Effector memory CD8-positive, alpha-beta T cell (primary cell): Measurements from ENCODE around the gene TPRG1L.

Source experiments
- ATAC-seq: fragments of 150-1000 bp; cut with Tn5 transposase; replicated peaks from 2 replicates; pipeline ENCODE4 v1.10.0; 2021; ENCODE audit warnings: mild to moderate bottlenecking, moderate library complexity
- DNase-seq, 3 experiments: peaks; one replicate each; pipeline ENCODE4 v3.0.0; 2021
- H3K27ac Mint-ChIP-seq, 2 donors: one replicate each; pipeline ENCODE4 v1.8.0; 2022; ENCODE audit warnings: mild to moderate bottlenecking in 2 of 2, mixed read lengths in 2 of 2, moderate library complexity in 2 of 2
- H3K27me3 Mint-ChIP-seq, 2 donors: one replicate each; pipeline ENCODE4 v1.8.0; 2022; ENCODE audit warnings: mixed read lengths in 2 of 2
- H3K36me3 Mint-ChIP-seq: one replicate; pipeline ENCODE4 v1.8.0; 2022; ENCODE audit warnings: mild to moderate bottlenecking, moderate library complexity, mixed read lengths; ENCODE audit not compliant: insufficient read depth
- H3K4me1 Mint-ChIP-seq, 2 donors: one replicate each; pipeline ENCODE4 v1.8.0; 2022; ENCODE audit warnings: low read depth in 2 of 2, mixed read lengths in 2 of 2
- H3K4me3 Mint-ChIP-seq, 2 donors: one replicate each; pipeline ENCODE4 v1.8.0; 2022; ENCODE audit warnings: mild to moderate bottlenecking in 2 of 2, mixed read lengths in 2 of 2, moderate library complexity in 2 of 2
- H3K9me3 Mint-ChIP-seq, 2 donors: one replicate each; pipeline ENCODE4 v1.8.0; 2022; ENCODE audit warnings: mixed read lengths in 2 of 2

The TPRG1L gene

DNA sequence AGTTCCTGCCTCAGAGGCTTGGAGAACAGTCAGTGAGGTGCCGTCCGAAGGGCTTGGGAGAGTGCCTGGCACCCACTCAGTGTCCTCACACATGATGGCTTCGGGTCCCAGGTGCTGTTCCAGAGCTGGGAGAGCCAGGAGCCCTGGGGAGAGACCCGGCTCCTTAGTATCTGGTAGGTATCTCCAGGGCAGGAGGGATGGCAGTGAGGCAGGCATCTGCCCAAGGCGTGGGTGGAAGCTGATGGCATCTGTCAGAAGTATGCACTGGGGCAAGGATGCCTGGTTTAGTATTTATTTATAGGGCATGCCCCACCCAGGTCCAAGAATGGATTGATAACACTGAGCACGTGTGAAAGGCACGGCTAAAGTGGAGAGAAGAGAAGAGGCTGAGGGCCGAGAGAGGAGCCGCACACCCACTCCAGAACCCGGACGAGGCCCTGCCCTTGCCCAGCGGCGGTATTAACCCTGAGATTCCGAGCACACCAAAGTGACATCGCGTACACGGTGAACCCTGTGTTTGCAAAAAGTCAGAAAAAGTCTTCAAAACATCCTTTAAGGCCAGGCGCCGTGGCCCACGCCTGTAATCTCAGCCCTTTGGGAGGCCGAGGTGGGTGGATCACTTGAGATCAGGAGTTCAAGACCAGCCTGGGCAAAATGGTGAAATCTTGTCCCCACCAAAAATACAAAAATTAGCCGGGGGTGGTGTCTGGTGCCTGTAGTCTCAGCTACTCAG is 29.9 kb downstream of the TPRG1L start:
- Mint-ChIP-seq H3K4me1 (peaks cover 7 to 13% of the 10 kb centered on the region in 2 donors), H3K27ac (no peak overlapping the region), H3K4me3 (no peak overlapping the region), H3K9me3 (no peaks in the 10 kb centered on the region), H3K27me3 (peaks cover 50 to 77% of the 10 kb centered on the region in 2 donors), H3K36me3 (peaks cover 8% of the 10 kb centered on the region)
- ATAC-seq (no peak), DNase-seq (no peak)

DNA sequence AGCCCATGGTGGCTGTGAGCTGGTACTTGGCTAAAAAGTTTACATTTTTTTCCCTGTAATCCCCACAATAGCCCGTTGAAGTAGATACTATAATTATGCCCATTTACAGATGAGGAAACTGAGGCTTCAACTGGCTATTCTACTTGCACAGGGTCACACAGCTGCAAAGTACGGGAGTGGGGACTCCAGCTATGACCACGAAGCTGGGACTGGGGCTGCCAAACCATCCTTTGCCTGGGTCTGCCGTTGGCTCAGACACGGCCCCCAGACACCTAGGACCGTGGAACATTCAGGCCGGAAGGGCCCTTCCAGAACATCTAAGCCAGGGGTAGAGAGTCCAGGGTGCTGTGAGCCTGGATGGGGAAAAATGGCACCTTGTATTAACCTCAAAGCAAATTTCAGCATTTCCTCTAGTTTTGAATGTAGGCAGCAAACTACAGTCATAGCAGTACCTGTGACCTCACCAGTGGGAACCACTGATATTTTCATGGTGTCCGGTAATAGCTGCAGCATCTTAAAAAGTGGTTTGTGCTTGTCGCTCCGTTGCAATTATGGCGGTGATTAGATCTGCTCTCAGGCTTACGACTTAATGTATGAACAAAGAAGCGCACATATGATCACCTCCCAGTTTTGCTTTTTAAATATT is 31.8 kb downstream of the TPRG1L start:
- Mint-ChIP-seq H3K27me3 (peaks cover 46 to 68% of the 10 kb centered on the region in 2 donors), H3K4me3 (no peak overlapping the region), H3K4me1 (no peaks in the 10 kb centered on the region), H3K27ac (no peak overlapping the region), H3K36me3 (peaks cover 4% of the 10 kb centered on the region), H3K9me3 (no peaks in the 10 kb centered on the region)
- no peak for DNase-seq
- ATAC-seq = no peak

GRCh38 chr1:3657096-3657475 is 32.3 kb downstream of the TPRG1L start:
- H3K27ac Mint-ChIP-seq = no peak overlapping the region
- no peak for ATAC-seq
- H3K4me1 Mint-ChIP-seq = no peaks in the 10 kb centered on the region
- H3K9me3 Mint-ChIP-seq = no peaks in the 10 kb centered on the region
- no peak overlapping the region for H3K4me3 Mint-ChIP-seq
- peaks cover 46 to 69% of the 10 kb centered on the region in 2 donors for H3K27me3 Mint-ChIP-seq
- no peak for DNase-seq
- peaks cover 4% of the 10 kb centered on the region for H3K36me3 Mint-ChIP-seq

GRCh38 chr1:3657578-3658230 is 32.9 kb downstream of the TPRG1L start:
- Mint-ChIP-seq H3K4me1 (no peaks in the 10 kb centered on the region), H3K27ac (no peak overlapping the region), H3K36me3 (peaks cover 4% of the 10 kb centered on the region), H3K4me3 (no peak overlapping the region), H3K27me3 (peaks cover 46 to 75% of the 10 kb centered on the region in 2 donors), H3K9me3 (no peaks in the 10 kb centered on the region)
- ATAC-seq (no peak), DNase-seq (no peak)

DNA sequence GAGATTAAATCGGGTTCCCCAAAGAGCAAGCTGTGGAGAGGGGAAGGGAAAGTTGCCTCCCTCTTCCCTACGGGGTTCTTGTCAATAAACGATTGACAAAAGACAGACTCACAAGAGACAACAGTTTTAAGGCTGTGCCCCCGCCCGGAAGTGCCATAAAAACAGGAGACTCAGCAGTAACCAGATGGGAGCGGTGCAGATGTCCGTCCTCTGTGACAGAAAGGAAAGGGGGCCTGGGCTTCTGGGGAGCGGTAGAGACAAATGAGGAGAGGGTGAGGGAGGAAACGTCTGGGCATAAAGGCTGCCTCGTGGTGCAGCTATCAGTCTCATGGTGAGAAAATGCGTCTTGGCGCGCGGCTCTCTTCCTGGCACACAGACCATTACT is 33.4 kb downstream of the TPRG1L start:
- no peaks in the 10 kb centered on the region for H3K9me3 Mint-ChIP-seq
- DNase-seq = no peak
- H3K27me3 Mint-ChIP-seq = peaks cover 47 to 77% of the 10 kb centered on the region in 2 donors
- no peak for ATAC-seq
- no peak overlapping the region for H3K4me3 Mint-ChIP-seq
- H3K4me1 Mint-ChIP-seq = no peaks in the 10 kb centered on the region
- H3K36me3 Mint-ChIP-seq = peaks cover under 1% of the 10 kb centered on the region
- H3K27ac Mint-ChIP-seq = no peak overlapping the region

DNA sequence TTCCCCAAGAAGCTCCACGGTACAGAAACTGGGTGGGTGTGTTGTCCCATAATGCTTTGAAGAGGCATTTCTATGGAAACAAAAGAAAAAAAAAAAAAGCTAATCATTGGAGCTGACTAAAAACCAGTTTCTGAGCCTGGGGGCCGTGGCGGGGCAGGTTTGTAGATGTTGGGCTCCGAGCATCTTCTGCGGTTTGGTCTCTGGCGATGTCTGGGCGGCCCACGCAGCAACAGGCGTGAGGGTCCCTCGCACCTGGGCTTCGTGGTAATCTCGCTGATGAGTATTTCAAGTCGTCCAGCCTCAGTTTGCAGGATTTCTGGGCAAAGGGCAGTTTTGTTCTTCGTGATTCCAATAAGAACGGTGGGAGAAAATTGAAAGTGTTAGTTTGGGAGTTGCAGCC is 34.3 kb downstream of the TPRG1L start:
- no peaks in the 10 kb centered on the region for H3K36me3 Mint-ChIP-seq
- no peak overlapping the region for H3K4me3 Mint-ChIP-seq
- H3K27ac Mint-ChIP-seq = no peak overlapping the region
- H3K9me3 Mint-ChIP-seq = no peaks in the 10 kb centered on the region
- H3K4me1 Mint-ChIP-seq = no peaks in the 10 kb centered on the region
- DNase-seq = no peak
- peaks cover 39 to 69% of the 10 kb centered on the region in 2 donors for H3K27me3 Mint-ChIP-seq
- no peak for ATAC-seq

GRCh38 chr1:3660704-3661103 is 35.9 kb downstream of the TPRG1L start:
- H3K4me1 Mint-ChIP-seq = no peaks in the 10 kb centered on the region
- H3K27me3 Mint-ChIP-seq = peaks cover 27 to 53% of the 10 kb centered on the region in 2 donors
- no peaks in the 10 kb centered on the region for H3K36me3 Mint-ChIP-seq
- no peaks in the 10 kb centered on the region for H3K9me3 Mint-ChIP-seq
- no peak overlapping the region for H3K4me3 Mint-ChIP-seq
- no peak overlapping the region for H3K27ac Mint-ChIP-seq
- no peak for ATAC-seq
- DNase-seq = no peak

DNA sequence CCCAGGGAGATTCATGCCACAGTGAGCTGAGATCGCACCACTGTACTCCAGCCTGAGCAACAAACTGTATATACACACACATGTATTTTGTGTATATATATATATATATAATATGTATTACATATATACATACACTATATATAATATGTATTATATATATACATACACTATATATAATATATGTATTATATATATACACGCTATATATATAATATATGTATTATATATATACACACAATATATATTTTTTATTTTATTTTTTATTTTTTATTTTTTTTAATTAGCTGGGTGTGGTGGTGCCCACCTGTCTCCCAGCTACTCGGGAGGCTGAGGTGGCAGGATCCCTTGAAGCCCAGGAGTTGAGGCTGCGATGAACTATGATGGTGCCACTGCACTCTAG is 36.8 kb downstream of the TPRG1L start:
- H3K27ac Mint-ChIP-seq = no peak overlapping the region
- DNase-seq (no peak), ATAC-seq (no peak)
- no peaks in the 10 kb centered on the region for H3K36me3 Mint-ChIP-seq
- no peak overlapping the region for H3K4me3 Mint-ChIP-seq
- no peaks in the 10 kb centered on the region for H3K4me1 Mint-ChIP-seq
- H3K9me3 Mint-ChIP-seq = no peaks in the 10 kb centered on the region
- peaks cover 18 to 49% of the 10 kb centered on the region in 2 donors for H3K27me3 Mint-ChIP-seq

DNA sequence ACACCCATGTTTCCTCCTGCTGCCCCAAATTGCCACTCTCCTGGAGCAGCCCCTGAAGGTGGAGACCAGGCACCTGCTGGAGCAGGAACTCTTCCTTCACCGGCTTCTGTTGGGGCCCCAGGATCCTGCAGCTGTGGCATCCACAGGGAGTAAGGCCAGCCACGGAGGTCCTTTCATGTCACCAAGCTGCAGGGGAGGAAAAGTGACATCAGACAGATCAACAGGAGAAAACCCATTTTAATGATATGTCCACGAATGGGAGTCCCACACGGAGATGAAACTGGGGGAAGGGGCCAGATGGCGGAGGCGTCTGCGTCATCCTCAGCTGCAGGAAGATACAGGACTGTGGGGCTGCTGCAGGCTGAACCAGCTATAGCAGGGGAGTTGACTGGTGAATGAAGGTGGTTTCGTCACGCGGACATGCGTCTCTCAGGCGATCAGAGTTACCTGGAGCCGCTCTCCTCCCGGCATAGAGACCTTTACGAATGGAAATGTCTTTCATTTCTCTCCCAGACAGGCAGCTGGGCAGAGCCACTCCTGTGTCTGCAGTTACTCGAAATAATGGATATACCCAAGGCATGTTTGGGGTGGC is 37.4 kb downstream of the TPRG1L start:
- no peak overlapping the region for H3K4me3 Mint-ChIP-seq
- H3K9me3 Mint-ChIP-seq = no peaks in the 10 kb centered on the region
- ATAC-seq = no peak
- no peaks in the 10 kb centered on the region for H3K36me3 Mint-ChIP-seq
- peaks cover 18 to 49% of the 10 kb centered on the region in 2 donors for H3K27me3 Mint-ChIP-seq
- no peak for DNase-seq
- no peak overlapping the region for H3K27ac Mint-ChIP-seq
- H3K4me1 Mint-ChIP-seq = no peaks in the 10 kb centered on the region

DNA sequence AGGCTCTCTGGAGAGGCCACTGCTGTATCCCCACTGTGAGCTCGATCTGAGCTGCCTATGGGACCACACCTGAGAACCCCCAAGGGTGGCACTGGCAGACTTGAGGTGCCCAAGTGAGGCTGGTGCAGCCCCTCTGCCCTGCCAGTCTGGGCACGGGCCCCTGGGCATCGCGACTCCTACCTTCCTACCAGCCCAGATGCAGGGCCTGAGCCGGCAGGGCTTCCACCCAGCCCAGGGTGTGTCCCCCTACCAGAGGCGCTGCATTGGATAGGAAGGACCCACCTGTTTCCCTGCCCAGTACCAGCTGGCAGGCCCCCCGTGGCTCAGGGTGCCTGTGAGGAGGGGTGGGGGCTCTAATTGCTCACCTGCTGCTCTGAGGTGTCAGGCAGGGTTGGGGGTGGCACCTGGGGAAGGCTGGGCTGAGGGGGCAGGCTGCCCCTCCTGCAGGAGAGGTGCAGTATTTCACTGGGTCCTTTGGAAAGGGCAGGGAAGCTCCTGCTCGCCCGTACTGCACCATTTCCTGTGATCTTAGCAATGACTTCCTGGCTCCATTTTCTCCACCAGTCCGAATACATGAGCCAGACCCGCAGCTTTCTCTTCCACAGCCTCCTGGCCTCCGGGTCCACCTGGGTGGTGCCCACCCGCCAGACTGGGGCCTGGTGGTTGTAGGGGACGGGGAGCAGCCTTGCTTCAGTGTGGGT is 39.3 kb downstream of the TPRG1L start:
- Mint-ChIP-seq H3K4me1 (no peaks in the 10 kb centered on the region), H3K9me3 (no peaks in the 10 kb centered on the region), H3K36me3 (no peaks in the 10 kb centered on the region), H3K4me3 (no peak overlapping the region), H3K27me3 (peaks cover 12 to 42% of the 10 kb centered on the region in 2 donors), H3K27ac (no peak overlapping the region)
- DNase-seq = no peak
- ATAC-seq = no peak

GRCh38 chr1:3664700-3665375 is 40.0 kb downstream of the TPRG1L start:
- DNase-seq (no peak), ATAC-seq (no peak)
- H3K9me3 Mint-ChIP-seq = no peaks in the 10 kb centered on the region
- no peaks in the 10 kb centered on the region for H3K36me3 Mint-ChIP-seq
- no peak overlapping the region for H3K27ac Mint-ChIP-seq
- no peak overlapping the region for H3K4me3 Mint-ChIP-seq
- peaks cover 12 to 44% of the 10 kb centered on the region in 2 donors for H3K27me3 Mint-ChIP-seq
- no peaks in the 10 kb centered on the region for H3K4me1 Mint-ChIP-seq

DNA sequence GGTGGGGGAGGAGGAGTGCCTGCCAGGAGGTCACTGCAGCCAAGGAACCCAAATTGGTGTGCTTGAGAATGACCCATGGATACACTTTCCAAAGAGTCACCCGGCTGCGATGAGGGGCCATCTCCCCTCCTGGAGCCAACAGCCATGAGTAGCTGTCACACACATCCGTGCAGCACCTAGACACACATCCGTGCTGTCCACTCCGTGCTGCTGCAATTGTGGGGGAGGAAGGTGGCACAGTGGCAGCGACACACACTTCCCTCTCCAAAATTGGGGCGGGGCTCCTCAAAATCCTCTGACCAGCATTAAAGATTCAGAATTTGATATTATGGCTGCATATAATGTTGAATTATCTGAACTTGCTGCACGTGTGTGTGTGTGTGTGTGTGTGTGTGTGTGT is 43.3 kb downstream of the TPRG1L start:
- no peaks in the 10 kb centered on the region for H3K36me3 Mint-ChIP-seq
- no peak overlapping the region for H3K27ac Mint-ChIP-seq
- no peak for DNase-seq
- no peak for ATAC-seq
- peaks cover 2 to 3% of the 10 kb centered on the region in 2 donors for H3K4me1 Mint-ChIP-seq
- H3K4me3 Mint-ChIP-seq = no peak overlapping the region
- H3K27me3 Mint-ChIP-seq = peaks cover 16 to 64% of the 10 kb centered on the region in 2 donors
- H3K9me3 Mint-ChIP-seq = no peaks in the 10 kb centered on the region
